Measurements from ENCODE around the gene SEC31A.

Gene SEC31A

DNA sequence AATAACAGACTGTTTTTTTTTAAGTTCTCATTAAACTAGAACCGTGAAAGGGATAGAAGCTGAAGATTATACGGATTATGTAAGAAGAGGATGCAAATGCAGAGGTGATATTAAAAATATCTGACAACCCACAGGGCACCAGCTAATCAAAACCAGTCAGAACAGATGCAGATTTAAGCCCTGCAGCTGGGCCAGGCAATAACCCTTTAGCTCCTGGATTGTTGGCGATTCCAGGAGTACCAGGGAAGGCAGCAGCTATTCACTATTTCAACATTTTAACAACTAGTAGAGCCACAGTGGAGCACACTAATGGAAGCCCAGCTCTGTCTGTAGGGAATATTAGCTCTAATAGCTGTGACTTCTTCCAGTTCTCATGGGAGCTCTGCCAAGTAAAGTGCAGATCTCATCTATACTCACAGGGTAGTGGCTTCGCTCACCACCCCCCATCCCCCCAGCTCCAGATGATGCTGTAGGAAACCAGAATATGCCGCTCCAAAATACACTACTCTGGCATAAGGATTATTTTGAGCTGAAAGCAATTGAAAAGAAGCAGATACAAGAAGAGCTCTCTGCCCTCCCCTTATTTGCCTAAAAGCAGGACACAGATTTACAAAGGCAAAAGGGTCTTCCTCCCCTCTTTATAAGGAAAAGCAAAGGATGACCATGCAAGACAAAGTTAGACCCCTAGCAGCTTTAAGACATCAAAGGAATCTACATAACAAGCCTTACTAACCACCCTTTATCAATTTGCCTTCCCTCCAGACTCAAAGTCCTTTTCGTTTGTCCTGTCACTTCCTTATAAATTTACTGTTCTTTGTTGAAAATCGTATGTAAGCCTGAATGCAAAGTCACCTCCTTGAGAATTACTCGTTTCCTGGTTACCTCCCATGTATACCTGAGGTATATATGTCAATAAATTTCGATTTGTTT is 106.0 kb downstream of the SEC31A start:
- H3K4me1 ChIP-seq (ENCODE audit: low read length): no peaks in the 10 kb centered on the region
- TF ChIP-seq, protein P1, sequence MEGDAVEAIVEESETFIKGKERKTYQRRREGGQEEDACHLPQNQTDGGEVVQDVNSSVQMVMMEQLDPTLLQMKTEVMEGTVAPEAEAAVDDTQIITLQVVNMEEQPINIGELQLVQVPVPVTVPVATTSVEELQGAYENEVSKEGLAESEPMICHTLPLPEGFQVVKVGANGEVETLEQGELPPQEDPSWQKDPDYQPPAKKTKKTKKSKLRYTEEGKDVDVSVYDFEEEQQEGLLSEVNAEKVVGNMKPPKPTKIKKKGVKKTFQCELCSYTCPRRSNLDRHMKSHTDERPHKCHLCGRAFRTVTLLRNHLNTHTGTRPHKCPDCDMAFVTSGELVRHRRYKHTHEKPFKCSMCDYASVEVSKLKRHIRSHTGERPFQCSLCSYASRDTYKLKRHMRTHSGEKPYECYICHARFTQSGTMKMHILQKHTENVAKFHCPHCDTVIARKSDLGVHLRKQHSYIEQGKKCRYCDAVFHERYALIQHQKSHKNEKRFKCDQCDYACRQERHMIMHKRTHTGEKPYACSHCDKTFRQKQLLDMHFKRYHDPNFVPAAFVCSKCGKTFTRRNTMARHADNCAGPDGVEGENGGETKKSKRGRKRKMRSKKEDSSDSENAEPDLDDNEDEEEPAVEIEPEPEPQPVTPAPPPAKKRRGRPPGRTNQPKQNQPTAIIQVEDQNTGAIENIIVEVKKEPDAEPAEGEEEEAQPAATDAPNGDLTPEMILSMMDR (IDR thresholded peaks at IDR 0.05; ENCODE audit: low read depth, low read length): no peak
- no peak for TF ChIP-seq EZH2phosphoT487 (IDR thresholded peaks at IDR 0.05; ENCODE audit: low read depth)
- no peaks in the 10 kb centered on the region for H3K79me2 ChIP-seq (ENCODE audit: low read length)

DNA sequence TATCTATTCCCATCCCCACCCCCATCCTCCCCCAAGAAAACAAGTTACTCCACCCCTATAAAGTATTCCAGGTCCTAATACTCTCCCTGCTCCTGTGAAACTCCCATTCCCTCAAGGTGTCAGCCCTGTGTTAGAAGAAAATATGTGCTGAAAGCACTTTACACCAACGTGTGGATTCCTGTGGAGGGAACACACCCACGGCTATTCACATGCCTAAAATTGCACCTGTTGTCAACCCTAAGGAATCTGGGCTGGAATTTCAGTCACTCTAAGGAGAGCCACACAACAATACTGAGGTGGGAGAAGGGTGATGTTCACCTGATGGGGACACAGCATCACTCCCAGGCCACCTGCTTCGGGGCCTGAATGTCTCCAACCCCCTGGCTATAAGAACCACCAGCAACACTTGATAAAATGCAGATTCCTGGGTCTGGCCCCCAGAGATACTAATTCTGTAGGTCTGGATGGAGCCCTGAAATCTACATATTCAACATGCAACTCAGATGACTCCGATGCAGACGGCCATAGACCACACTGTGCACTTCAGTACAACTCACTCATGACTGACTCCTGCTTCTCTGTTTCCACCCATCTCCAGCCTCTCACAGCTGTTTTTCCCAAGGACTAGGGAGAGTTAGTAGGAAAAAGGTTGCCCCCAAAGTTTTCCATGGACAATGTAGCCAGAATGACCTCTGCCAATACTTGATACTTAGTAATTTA is 108.2 kb downstream of the SEC31A start:
- Histone ChIP-seq H3K27ac (ENCODE audit: low read length) (no peak overlapping the region), H2AFZ (ENCODE audit: low read depth, low read length) (no peak overlapping the region), H3K36me3 (replicated peaks; ENCODE audit: low read depth, low read length) (no peaks in the 10 kb centered on the region), H3K9me3 (ENCODE audit: insufficient read depth, low read length) (no peaks in the 10 kb centered on the region), H3K27me3 (ENCODE audit: low read depth, low read length) (peaks cover 7% of the 10 kb centered on the region), H3K4me3 (ENCODE audit: low read length) (no peak overlapping the region), H3K79me2 (ENCODE audit: low read length) (no peaks in the 10 kb centered on the region), H3K4me2 (ENCODE audit: low read length) (no peak overlapping the region), H3K4me1 (ENCODE audit: low read length) (no peaks in the 10 kb centered on the region), H3K9ac (ENCODE audit: low read length) (no peak overlapping the region), H4K20me1 (ENCODE audit: insufficient read depth, low read length) (no peaks in the 10 kb centered on the region)
- TF ChIP-seq, protein P1 (IDR thresholded peaks at IDR 0.05; ENCODE audit: low read depth, low read length): no peak
- TF ChIP-seq EZH2phosphoT487 (IDR thresholded peaks at IDR 0.05; ENCODE audit: low read depth): no peak

More for the DNA sequence above, 106.0 kb downstream of the SEC31A start:
- no peak overlapping the region for H3K4me3 ChIP-seq (ENCODE audit: low read length)
- no peak overlapping the region for H3K27ac ChIP-seq (ENCODE audit: low read length)
- H3K9ac ChIP-seq (ENCODE audit: low read length): no peak overlapping the region
- no peak overlapping the region for H2AFZ ChIP-seq (ENCODE audit: low read depth, low read length)
- H3K36me3 ChIP-seq (replicated peaks; ENCODE audit: low read depth, low read length): no peaks in the 10 kb centered on the region
- no peaks in the 10 kb centered on the region for H3K9me3 ChIP-seq (ENCODE audit: insufficient read depth, low read length)
- no peak overlapping the region for H3K4me2 ChIP-seq (ENCODE audit: low read length)
- no peaks in the 10 kb centered on the region for H4K20me1 ChIP-seq (ENCODE audit: insufficient read depth, low read length)
- peaks cover 7% of the 10 kb centered on the region for H3K27me3 ChIP-seq (ENCODE audit: low read depth, low read length)

DNA sequence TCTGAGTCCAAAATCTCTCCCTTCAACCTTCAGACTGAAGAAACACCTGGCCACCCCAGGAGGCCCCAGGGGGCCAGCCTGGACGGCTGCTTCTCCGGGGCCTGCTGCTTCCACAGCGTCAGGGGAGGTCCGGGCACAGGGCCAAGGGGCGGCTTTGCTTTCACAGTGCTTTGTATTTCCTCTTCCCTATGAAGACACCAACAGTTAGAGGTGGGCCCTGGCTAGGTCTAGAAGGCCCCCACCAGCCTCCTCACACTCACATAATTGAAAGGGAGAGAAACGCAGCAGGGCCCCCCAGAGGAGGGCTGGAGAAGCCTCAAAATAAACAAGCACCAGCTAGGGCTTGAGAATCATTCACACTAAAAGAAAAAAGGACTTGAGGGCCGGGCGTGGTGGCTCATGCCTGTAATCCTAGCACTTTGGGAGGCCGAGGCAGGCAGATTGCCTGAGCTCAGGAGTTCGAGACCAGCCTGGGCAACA is 110.2 kb downstream of the SEC31A start:
- Histone ChIP-seq H3K4me3 (ENCODE audit: low read length) (no peak overlapping the region), H3K27ac (ENCODE audit: low read length) (no peak overlapping the region), H3K27me3 (ENCODE audit: low read depth, low read length) (peaks cover 7% of the 10 kb centered on the region), H2AFZ (ENCODE audit: low read depth, low read length) (no peak overlapping the region), H3K36me3 (replicated peaks; ENCODE audit: low read depth, low read length) (no peaks in the 10 kb centered on the region), H3K9ac (ENCODE audit: low read length) (no peak overlapping the region), H4K20me1 (ENCODE audit: insufficient read depth, low read length) (no peaks in the 10 kb centered on the region), H3K4me2 (ENCODE audit: low read length) (no peak overlapping the region), H3K9me3 (ENCODE audit: insufficient read depth, low read length) (no peaks in the 10 kb centered on the region), H3K4me1 (ENCODE audit: low read length) (no peaks in the 10 kb centered on the region), H3K79me2 (ENCODE audit: low read length) (no peaks in the 10 kb centered on the region)
- TF ChIP-seq, protein P1 (IDR thresholded peaks at IDR 0.05; ENCODE audit: low read depth, low read length): no peak
- no peak for TF ChIP-seq EZH2phosphoT487 (IDR thresholded peaks at IDR 0.05; ENCODE audit: low read depth)

DNA sequence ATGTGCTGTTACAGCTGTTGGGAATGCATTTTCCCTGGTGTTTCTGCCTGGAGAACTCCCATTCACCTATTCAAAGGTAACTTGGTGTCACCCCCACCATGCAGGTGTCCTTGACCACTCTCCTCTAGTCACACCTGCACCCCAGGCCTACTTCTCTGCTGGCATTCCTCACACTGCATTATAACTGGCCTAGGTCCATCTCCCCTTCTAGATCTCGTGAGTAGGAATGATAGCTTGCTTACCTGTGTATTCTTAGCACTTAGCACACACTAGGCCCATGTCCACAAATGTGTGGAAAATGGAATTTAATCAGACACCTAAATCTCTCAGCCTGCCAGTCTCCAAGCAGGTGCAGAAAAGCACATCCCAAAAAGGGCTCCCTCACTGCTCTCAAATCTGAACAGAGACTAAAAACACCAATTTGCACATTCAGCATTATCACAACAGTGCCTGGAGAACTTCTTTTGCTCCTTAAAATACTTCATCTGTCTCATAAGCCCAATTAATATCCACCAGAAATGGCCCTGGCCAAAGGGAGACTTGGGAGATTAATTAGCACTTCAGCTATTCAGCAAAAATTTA is 110.7 kb downstream of the SEC31A start:
- Histone ChIP-seq H3K4me1 (ENCODE audit: low read length) (no peaks in the 10 kb centered on the region), H3K27ac (ENCODE audit: low read length) (no peak overlapping the region), H3K27me3 (ENCODE audit: low read depth, low read length) (peaks cover 7% of the 10 kb centered on the region), H3K4me3 (ENCODE audit: low read length) (no peak overlapping the region), H4K20me1 (ENCODE audit: insufficient read depth, low read length) (no peaks in the 10 kb centered on the region), H3K4me2 (ENCODE audit: low read length) (no peak overlapping the region), H3K9ac (ENCODE audit: low read length) (no peak overlapping the region), H3K9me3 (ENCODE audit: insufficient read depth, low read length) (no peaks in the 10 kb centered on the region), H3K79me2 (ENCODE audit: low read length) (no peaks in the 10 kb centered on the region), H3K36me3 (replicated peaks; ENCODE audit: low read depth, low read length) (no peaks in the 10 kb centered on the region), H2AFZ (ENCODE audit: low read depth, low read length) (no peak overlapping the region)
- TF ChIP-seq, protein P1 (IDR thresholded peaks at IDR 0.05; ENCODE audit: low read depth, low read length): no peak
- no peak for TF ChIP-seq EZH2phosphoT487 (IDR thresholded peaks at IDR 0.05; ENCODE audit: low read depth)

Measured in OCI-LY3 (cell line).